ENCODE data around the gene TREML4. TPM values are rescaled to one million over a fixed set of nuclear protein-coding genes. Genes with fewer than 3 reads are reported as not detected.
A peak's percentile ranks its signal among the peaks of the same experiment; 100 is the strongest.

The TREML4 gene
- total and polyA plus RNA-seq, 2 donors (not counting 1 experiment from before 2014, with no cell fraction given) = 1.7 TPM; not detected in 1

DNA sequence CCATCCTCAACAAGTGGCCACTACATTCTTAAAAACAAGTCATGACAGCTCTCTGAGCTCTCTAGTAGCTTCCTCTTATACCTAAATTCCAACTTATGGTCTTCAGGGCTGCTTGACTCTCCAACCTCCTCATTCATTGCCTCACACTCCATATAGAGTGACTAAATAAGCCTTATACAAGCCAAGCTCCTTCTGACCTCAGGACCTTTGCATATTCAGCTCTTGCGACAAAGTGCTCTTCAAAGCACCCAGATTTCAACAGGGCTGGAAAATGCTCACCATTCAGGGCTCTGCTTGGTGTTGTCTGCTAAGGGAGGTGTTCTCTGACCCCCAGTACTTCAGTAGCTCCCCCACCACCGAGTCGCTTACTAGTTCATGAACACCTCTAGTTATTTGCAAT, 30.9 kb upstream of the TREML4 start:
- Histone ChIP-seq H4K20me1 (ENCODE audit: control insufficient read depth, insufficient read depth, low read length, poor library complexity, severe bottlenecking) (peaks cover 40% of the 10 kb centered on the region), H3K27ac (ENCODE audit: low read length in 2 of 2) (peak overlapping the region; percentile 13 to 94), H3K9me3 (ENCODE audit: control extremely low read depth in 1 of 3, control insufficient read depth in 2 of 3, insufficient read depth in 1 of 3, low read length in 2 of 3) (no peaks in the 10 kb centered on the region), H3K4me3 (ENCODE audit: control extremely low read depth in 1 of 5, extremely low read depth in 1 of 5, insufficient read depth in 1 of 5, low read depth in 2 of 5, low read length in 4 of 5) (peak overlapping the region in 1 of 5 experiments; percentile 38), H3K27me3 (replicated peaks in 1 of 4; ENCODE audit: control extremely low read depth in 1 of 4, control insufficient read depth in 3 of 4, insufficient read depth in 4 of 4, low read length in 3 of 4) (no peaks in the 10 kb centered on the region), H3K79me2 (ENCODE audit: control insufficient read depth, insufficient read depth, low read length) (peaks cover 45% of the 10 kb centered on the region), H3K9ac (ENCODE audit: low read length) (peak overlapping the region; percentile 15), H3K4me1 (ENCODE audit: control insufficient read depth in 2 of 2, insufficient read depth in 2 of 2, low read length in 2 of 2) (peaks cover 78 to 80% of the 10 kb centered on the region in 2 donors), H3K36me3 (replicated peaks in 1 of 2; ENCODE audit: control extremely low read depth in 1 of 2, control insufficient read depth in 1 of 2, extremely low read depth in 1 of 2, insufficient read depth in 2 of 2, low read length in 1 of 2) (peaks cover 5 to 59% of the 10 kb centered on the region in 2 experiments), H2AFZ (ENCODE audit: insufficient read depth, low read depth, low read length, poor library complexity, severe bottlenecking) (no peak overlapping the region), H3K4me2 (replicated peaks; ENCODE audit: low read depth, low read length, poor library complexity, severe bottlenecking) (peak overlapping the region; percentile 80)
- TF ChIP-seq CTCF (IDR thresholded peaks at IDR 0.05) = no peak
- TF ChIP-seq EZH2 (IDR thresholded peaks at IDR 0.05; ENCODE audit: borderline replicate concordance, insufficient read depth, low read depth, low read length, poor library complexity, severe bottlenecking) = no peak
- DNase-seq (no peak), ATAC-seq (ENCODE audit: low read depth) (no peak)
- ChIA-PET POLR2A (interaction anchor here (0.8 kb wide), 1 partner anchor 9 kb away, joined by 3 read pairs; no protein-coding TSS in a partner anchor), CTCF (interaction anchor here (1.3 to 2.0 kb wide), 4 partner anchors 10 to 158 kb away, joined by 3 to 6 read pairs (median 4); no protein-coding TSS in a partner anchor)
- intact Hi-C loops (cut with micrococcal nuclease) = no loop called here
- H3K27me3 Mint-ChIP-seq = no peaks in the 10 kb centered on the region
- H3K9me3 Mint-ChIP-seq (ENCODE audit: insufficient read depth) = no peaks in the 10 kb centered on the region
- WGBS (ENCODE audit: insufficient coverage) = no CpG with 5 or more reads among the region's 3 CpGs
- peaks cover 94% of the 10 kb centered on the region for H3K4me1 Mint-ChIP-seq
- peak overlapping the region; percentile 15 for H3K4me3 Mint-ChIP-seq
- peak overlapping the region; percentile 97 for H3K27ac Mint-ChIP-seq

- ChIA-PET CTCF (interaction anchor here (0.6 to 1.8 kb wide), 5 partner anchors 8 to 193 kb away, joined by 3 to 6 read pairs (median 3); partner anchors contain the start of gene NFYA), POLR2A (interaction anchor here (0.6 kb wide), 1 partner anchor 1219 kb away, joined by 4 read pairs; no protein-coding TSS in a partner anchor)
- Histone ChIP-seq H3K27me3 (replicated peaks in 1 of 4; ENCODE audit: control extremely low read depth in 1 of 4, control insufficient read depth in 3 of 4, insufficient read depth in 4 of 4, low read length in 3 of 4) (no peaks in the 10 kb centered on the region), H4K20me1 (ENCODE audit: control insufficient read depth, insufficient read depth, low read length, poor library complexity, severe bottlenecking) (peaks cover 24% of the 10 kb centered on the region), H3K9ac (ENCODE audit: low read length) (peak overlapping the region; percentile 63), H2AFZ (ENCODE audit: insufficient read depth, low read depth, low read length, poor library complexity, severe bottlenecking) (peak overlapping the region; percentile 36), H3K9me3 (ENCODE audit: control extremely low read depth in 1 of 3, control insufficient read depth in 2 of 3, insufficient read depth in 1 of 3, low read length in 2 of 3) (no peaks in the 10 kb centered on the region), H3K4me1 (ENCODE audit: control insufficient read depth in 2 of 2, insufficient read depth in 2 of 2, low read length in 2 of 2) (peaks cover 82 to 86% of the 10 kb centered on the region in 2 donors), H3K79me2 (ENCODE audit: control insufficient read depth, insufficient read depth, low read length) (peaks cover 40% of the 10 kb centered on the region), H3K4me2 (replicated peaks; ENCODE audit: low read depth, low read length, poor library complexity, severe bottlenecking) (peak overlapping the region; percentile 80), H3K27ac (ENCODE audit: low read length in 2 of 2) (peak overlapping the region; percentile 90 to 94), H3K4me3 (ENCODE audit: control extremely low read depth in 1 of 5, extremely low read depth in 1 of 5, insufficient read depth in 1 of 5, low read depth in 2 of 5, low read length in 4 of 5) (peak overlapping the region; percentile 46 to 62 (median 60)), H3K36me3 (replicated peaks in 1 of 2; ENCODE audit: control extremely low read depth in 1 of 2, control insufficient read depth in 1 of 2, extremely low read depth in 1 of 2, insufficient read depth in 2 of 2, low read length in 1 of 2) (peaks cover 5 to 39% of the 10 kb centered on the region in 2 experiments)
- intact Hi-C loops (cut with micrococcal nuclease) = loop anchor here (2.0 kb wide), 2 partner anchors 17 to 79 kb away; no protein-coding TSS in a partner anchor
- TF ChIP-seq CTCF (IDR thresholded peaks at IDR 0.05) (no peak), EZH2 (IDR thresholded peaks at IDR 0.05; ENCODE audit: borderline replicate concordance, insufficient read depth, low read depth, low read length, poor library complexity, severe bottlenecking) (no peak)
- Mint-ChIP-seq H3K27me3 (no peaks in the 10 kb centered on the region), H3K9me3 (ENCODE audit: insufficient read depth) (no peaks in the 10 kb centered on the region), H3K27ac (peak overlapping the region; percentile 97), H3K4me3 (peak overlapping the region; percentile 73), H3K4me1 (peaks cover 88% of the 10 kb centered on the region)
- DNase-seq = peak; percentile 46
- WGBS (ENCODE audit: insufficient coverage) = 50% methylated on average over 1 of the region's 1 CpG
- ATAC-seq (ENCODE audit: low read depth) = peak; percentile 29
Measured at GRCh38 chr6:41199552-41200246, 28.4 kb upstream of the TREML4 start.
